Uterine smooth muscle cell (primary cell): ENCODE results near the gene DNAJA3. TPM values are rescaled to one million over a fixed set of nuclear protein-coding genes. Genes with fewer than 3 reads are reported as not detected.

Source experiments
- total RNA-seq: library from RNA; depleted of rRNA; stranded (reverse); fragments of >200 nt; gene quantifications from 2 replicates; pipeline ENCODE4 v1.2.3, GENCODE V29; 2014

Gene DNAJA3
- 70.9 and 73.8 TPM in 2 replicates for total RNA-seq

DNA sequence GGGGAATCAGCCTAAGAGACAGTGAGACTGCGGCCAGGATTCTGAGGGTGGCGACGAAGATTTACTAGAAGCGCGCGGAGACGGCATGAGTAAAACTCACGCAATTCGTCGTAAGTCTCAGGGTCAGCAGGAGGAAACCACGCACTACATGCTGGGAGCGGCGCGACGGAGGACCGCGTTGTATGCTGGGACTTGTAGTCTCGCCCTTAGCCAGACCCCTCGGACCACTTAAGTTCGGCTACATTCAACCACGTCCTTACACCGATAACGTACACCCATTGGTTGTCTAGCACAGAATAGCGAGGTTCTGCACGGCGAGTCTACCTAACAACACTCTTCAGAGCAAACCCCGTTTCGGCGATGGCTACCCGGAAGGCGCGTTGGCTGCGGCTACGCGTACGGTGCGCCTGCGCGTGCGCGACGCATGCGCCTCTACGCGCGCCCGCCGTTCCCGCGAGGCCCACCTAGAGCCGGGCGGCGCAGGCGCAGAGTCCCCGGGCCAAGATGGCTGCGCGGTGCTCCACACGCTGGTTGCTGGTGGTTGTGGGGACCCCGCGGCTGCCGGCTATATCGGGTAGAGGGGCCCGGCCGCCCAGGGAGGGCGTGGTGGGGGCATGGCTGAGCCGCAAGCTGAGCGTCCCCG lies at the start of gene DNAJA3:
DNAJA3 (plus strand) TSS at position 491 of the 643 bp plus-strand sequence; CDS start at position 505, 14 bp downstream.

DNA sequence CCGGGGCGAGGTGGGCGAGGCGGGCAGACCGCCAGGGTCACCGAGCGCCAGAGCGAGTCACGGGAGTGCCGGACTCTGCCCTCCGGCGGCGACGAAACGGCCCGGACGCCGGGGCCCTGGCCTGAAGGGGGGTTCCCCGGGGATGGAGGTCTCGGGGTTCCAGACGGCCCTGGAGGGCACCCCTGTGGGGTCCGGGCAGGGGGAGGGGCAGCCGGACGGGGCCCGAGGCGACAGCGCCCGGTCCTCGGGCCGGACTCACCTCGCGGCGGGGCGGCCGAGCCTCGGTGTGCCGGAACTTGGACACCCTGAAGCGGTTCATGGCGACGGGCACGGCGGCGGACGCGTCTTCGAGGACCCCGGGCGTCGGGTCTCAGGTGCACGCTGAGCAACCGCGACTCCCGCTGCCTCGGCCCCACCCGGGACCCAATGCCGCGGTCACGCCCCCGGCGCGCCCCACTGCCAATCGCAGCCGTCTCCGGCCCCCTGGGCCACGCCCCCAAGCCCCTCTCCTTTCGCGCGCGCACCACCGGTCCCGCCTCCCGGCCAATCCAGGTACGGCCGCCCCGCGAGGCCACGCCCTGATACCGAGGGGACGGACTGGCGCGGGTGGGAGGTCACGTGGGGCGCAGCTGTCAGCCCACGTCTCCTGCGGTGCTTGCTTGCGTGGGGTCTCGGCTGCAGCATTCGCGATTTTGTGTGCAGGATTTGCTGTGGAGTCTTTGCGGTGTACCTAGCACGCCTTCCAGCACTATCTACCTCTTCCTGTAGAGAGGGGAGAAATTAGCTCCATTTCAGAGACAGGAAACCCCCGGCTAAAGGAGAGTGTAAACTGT lies 9.3 kb upstream of the DNAJA3 start, which contains the start of gene CORO7:
CORO7 (minus strand) TSS at position 397 of the 833 bp plus-strand sequence; CDS start at position 319, 78 bp downstream.

DNA sequence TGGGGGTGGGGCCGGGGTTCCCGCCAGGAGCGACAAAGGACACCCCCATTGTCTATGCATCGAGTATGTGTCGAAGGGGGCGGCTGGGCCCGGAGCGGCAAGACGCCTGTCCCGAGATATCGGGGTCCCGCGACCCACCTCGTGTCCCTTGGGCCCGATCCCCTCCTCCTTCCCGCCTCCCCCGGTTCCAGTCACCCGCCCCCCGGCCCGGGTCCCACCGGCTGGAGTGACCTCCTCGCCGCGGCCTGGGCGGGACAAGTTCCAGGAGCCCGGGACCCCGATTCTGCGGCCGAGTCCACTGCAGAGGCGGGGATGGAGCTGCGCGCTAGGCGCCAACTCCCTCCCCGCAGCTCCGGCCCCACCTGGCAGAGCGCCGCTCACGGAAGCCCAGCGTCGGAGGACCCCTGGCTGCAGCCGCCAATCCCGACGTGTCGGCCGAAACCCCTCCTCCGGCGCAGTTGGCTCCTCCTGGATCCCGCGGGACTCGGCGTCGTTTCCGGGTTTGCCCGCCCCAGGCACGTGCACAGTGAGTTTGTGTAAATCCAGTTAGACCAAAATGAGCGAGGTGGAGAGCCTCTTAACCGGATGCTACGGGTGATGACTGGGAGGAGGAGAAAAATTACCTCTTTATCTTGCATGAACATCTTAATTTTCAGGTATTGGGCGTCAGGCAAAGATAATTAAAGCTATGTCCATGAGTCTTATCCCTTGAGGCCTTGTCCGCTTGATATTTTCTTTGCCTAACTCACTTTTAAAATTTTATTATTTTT lies 48.7 kb downstream of the DNAJA3 start, which contains the start of gene NMRAL1:
NMRAL1 (minus strand) TSS at position 434 of the 770 bp plus-strand sequence. CDS start 493 bp downstream, outside the sequence.

DNA sequence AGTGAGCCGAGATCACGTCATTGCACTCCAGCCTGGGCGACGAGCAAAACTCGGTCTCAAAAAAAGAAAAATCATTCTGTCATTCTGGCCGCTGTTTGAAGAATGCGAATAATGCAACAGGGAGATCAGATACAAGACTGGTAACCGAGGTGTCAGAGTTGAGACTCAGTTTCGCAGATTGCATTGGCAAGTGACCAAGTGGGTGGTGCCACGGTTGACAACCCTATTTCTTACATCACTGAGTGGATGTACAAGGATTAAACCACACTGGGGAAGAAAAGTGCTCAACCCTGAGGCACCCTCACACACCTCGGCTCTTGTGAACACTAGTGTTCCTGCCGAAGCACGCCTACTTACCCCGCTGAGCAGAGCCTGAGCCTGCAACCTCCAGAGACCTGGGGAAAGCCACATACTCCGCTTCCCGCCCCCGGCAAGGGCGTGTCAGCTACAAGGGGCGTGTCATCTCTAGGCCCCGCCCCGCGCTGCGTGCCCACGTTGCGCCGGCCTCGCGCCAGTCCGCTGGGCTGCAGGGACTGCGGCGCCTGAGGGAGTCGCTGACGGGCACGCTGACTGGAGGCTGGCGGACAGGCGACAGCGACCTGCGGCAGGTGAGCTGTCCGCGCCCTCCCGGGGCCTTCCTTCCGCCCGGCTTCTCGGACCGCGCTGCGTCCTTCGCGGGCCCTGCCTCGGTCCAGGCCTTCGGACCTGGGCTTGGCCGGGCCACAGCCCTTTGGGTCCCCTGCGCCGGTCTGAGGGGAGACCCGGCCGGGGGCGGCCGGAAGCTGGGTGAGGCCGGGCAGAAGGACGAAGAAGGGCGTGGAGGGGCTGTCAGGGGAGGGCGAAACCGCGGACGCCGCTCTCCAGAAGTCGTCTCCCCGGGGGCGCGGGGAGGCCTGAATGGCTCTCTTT lies 50.5 kb downstream of the DNAJA3 start, which contains the start of gene HMOX2:
HMOX2 (plus strand) TSS at position 519 of the 909 bp plus-strand sequence. CDS start 29,127 bp downstream, outside the sequence.

Other genes starting within 250 kb of the DNAJA3 start
- under 0.01 and 0.11 TPM in 2 replicates for gene SRL, start 183.8 kb upstream of the DNAJA3 start, total RNA-seq
- gene TFAP4, start 152.8 kb upstream of the DNAJA3 start, total RNA-seq = 8.7 and 11.3 TPM in 2 replicates
- gene GLIS2, start 109.8 kb upstream of the DNAJA3 start, total RNA-seq = 2.2 and 3.6 TPM in 2 replicates
- 29.5 and 34.3 TPM in 2 replicates for gene PAM16, start 74.5 kb upstream of the DNAJA3 start, total RNA-seq
- 94.3 and 150 TPM in 2 replicates for gene VASN, start 54.0 kb upstream of the DNAJA3 start, total RNA-seq
- gene CORO7, start 9.3 kb upstream of the DNAJA3 start, total RNA-seq = 20.1 and 25.6 TPM in 2 replicates
- gene NMRAL1, start 48.8 kb downstream of the DNAJA3 start, total RNA-seq = 71.4 and 74.0 TPM in 2 replicates
- 40.7 and 58.1 TPM in 2 replicates for gene HMOX2, start 50.5 kb downstream of the DNAJA3 start, total RNA-seq
- gene CDIP1, start 112.9 kb downstream of the DNAJA3 start, total RNA-seq = 5.0 and 7.2 TPM in 2 replicates
- gene C16orf96, start 130.5 kb downstream of the DNAJA3 start, total RNA-seq = not detected in 2 replicates
- 11.0 and 11.1 TPM in 2 replicates for gene UBALD1, start 189.0 kb downstream of the DNAJA3 start, total RNA-seq
- gene MGRN1, start 199.0 kb downstream of the DNAJA3 start, total RNA-seq = 29.2 and 34.5 TPM in 2 replicates